KMS-11 (cell line): Measurements from ENCODE around the gene DBNDD1.

ENCODE experiments used
- H2AFZ ChIP-seq: fragments of 200-600 bp; sonication (generic); 2 replicates; pipeline ENCODE4 v1.6.1; 2016; ENCODE audit warnings: antibody characterized with exemption, mixed run types, low read depth
- H3K27ac ChIP-seq: fragments of 200-600 bp; sonication (generic); 2 replicates; pipeline ENCODE4 v1.6.1; 2016; ENCODE audit warnings: mild to moderate bottlenecking, mixed run types
- H3K27me3 ChIP-seq: fragments of 200-600 bp; sonication (generic); 2 replicates; pipeline ENCODE4 v1.6.1; 2017; ENCODE audit warnings: mild to moderate bottlenecking, low read depth, mixed run types, moderate library complexity; ENCODE audit not compliant: insufficient read depth
- H3K36me3 ChIP-seq: fragments of 200-600 bp; sonication (generic); 2 replicates; pipeline ENCODE4 v1.6.1; 2017; ENCODE audit warnings: mild to moderate bottlenecking, mixed run types; ENCODE audit not compliant: insufficient read depth
- H3K4me1 ChIP-seq: fragments of 200-600 bp; sonication (generic); 2 replicates; pipeline ENCODE4 v1.6.1; 2016; ENCODE audit warnings: mild to moderate bottlenecking, low read depth, mixed run types; ENCODE audit not compliant: poor library complexity, severe bottlenecking
- H3K4me2 ChIP-seq: fragments of 200-600 bp; sonication (generic); 2 replicates; pipeline ENCODE4 v1.7.0; 2016; ENCODE audit warnings: mild to moderate bottlenecking, mixed run types
- H3K4me3 ChIP-seq: fragments of 200-600 bp; sonication (generic); IDR thresholded peaks from 2 replicates; pipeline ENCODE4 v1.6.1; 2017; ENCODE audit warnings: low read depth, low read length, mixed read lengths; ENCODE audit not compliant: insufficient read depth
- H3K79me2 ChIP-seq: fragments of 200-600 bp; sonication (generic); 2 replicates; pipeline ENCODE4 v1.6.1; 2016; ENCODE audit warnings: low read depth, mixed run types; ENCODE audit not compliant: insufficient read depth
- H3K9ac ChIP-seq: fragments of 200-600 bp; sonication (generic); 2 replicates; pipeline ENCODE4 v1.6.1; 2016; ENCODE audit warnings: mild to moderate bottlenecking, mixed run types
- H4K20me1 ChIP-seq: fragments of 200-600 bp; sonication (generic); 2 replicates; pipeline ENCODE4 v1.6.1; 2016; ENCODE audit warnings: mild to moderate bottlenecking, mixed run types; ENCODE audit not compliant: insufficient read depth
- CTCF ChIP-seq: fragments of 200-600 bp; sonication (generic); conservative IDR thresholded peaks from 2 replicates; pipeline ENCODE4 v1.6.1; 2017; ENCODE audit warnings: low read depth, mild to moderate bottlenecking, antibody characterized with exemption, low read length, moderate library complexity, mixed read lengths

DBNDD1 gene

GRCh38 chr16:90054554-90054953, 35.3 kb upstream of the DBNDD1 start:
- H2AFZ ChIP-seq = no peak overlapping the region
- H3K4me3 ChIP-seq = no peak overlapping the region
- no peak overlapping the region for H3K27ac ChIP-seq
- no peaks in the 10 kb centered on the region for H4K20me1 ChIP-seq
- H3K9ac ChIP-seq = no peak overlapping the region
- 0 out of 2 replicates have a peak, but pooled peaks cover 10% of the 10 kb centered on the region for H3K27me3 ChIP-seq
- H3K4me2 ChIP-seq = no peak overlapping the region
- H3K79me2 ChIP-seq = no peaks in the 10 kb centered on the region
- no peaks in the 10 kb centered on the region for H3K4me1 ChIP-seq
- TF ChIP-seq CTCF = no peak
- H3K36me3 ChIP-seq = no peaks in the 10 kb centered on the region

- H3K79me2 ChIP-seq = no peaks in the 10 kb centered on the region
- no peak overlapping the region for H3K4me3 ChIP-seq
- H2AFZ ChIP-seq = no peak overlapping the region
- H3K36me3 ChIP-seq = no peaks in the 10 kb centered on the region
- no peak overlapping the region for H3K27ac ChIP-seq
- H3K4me2 ChIP-seq = no peak overlapping the region
- no peaks in the 10 kb centered on the region for H3K4me1 ChIP-seq
- no peaks in the 10 kb centered on the region for H4K20me1 ChIP-seq
- no peak for TF ChIP-seq CTCF
- no peak overlapping the region for H3K9ac ChIP-seq
- 0 out of 2 replicates have a peak, but pooled peaks cover 10% of the 10 kb centered on the region for H3K27me3 ChIP-seq
Measured at GRCh38 chr16:90053902-90054500, 34.7 kb upstream of the DBNDD1 start.

- Histone ChIP-seq H2AFZ (no peak overlapping the region), H4K20me1 (no peaks in the 10 kb centered on the region), H3K36me3 (no peaks in the 10 kb centered on the region), H3K4me2 (no peak overlapping the region), H3K27me3 (0 out of 2 replicates have a peak, but pooled peaks cover 11% of the 10 kb centered on the region), H3K27ac (no peak overlapping the region), H3K79me2 (no peaks in the 10 kb centered on the region), H3K4me1 (no peaks in the 10 kb centered on the region), H3K4me3 (no peak overlapping the region), H3K9ac (no peak overlapping the region)
- no peak for TF ChIP-seq CTCF
Measured at GRCh38 chr16:90050969-90051368, 31.7 kb upstream of the DBNDD1 start.

GRCh38 chr16:90048737-90049330, 29.6 kb upstream of the DBNDD1 start:
- Histone ChIP-seq H3K4me3 (no peak overlapping the region), H3K4me2 (no peak overlapping the region), H3K79me2 (no peaks in the 10 kb centered on the region), H2AFZ (no peak overlapping the region), H3K27me3 (peaks cover 16% of the 10 kb centered on the region; the same call in 1 of the 2 replicates), H4K20me1 (no peaks in the 10 kb centered on the region), H3K27ac (no peak overlapping the region), H3K9ac (no peak overlapping the region), H3K4me1 (no peaks in the 10 kb centered on the region), H3K36me3 (no peaks in the 10 kb centered on the region)
- TF ChIP-seq CTCF = no peak
